RPMI7951 (cell line): ENCODE measurements around the gene FANK1. TPM values are rescaled to one million over a fixed set of nuclear protein-coding genes. Genes with fewer than 3 reads are reported as not detected.

Experiments used
- DNase-seq: peaks from one replicate; pipeline ENCODE4 v3.0.0-alpha.2; 2012; ENCODE audit warnings: low read depth
- total RNA-seq: library from RNA; depleted of rRNA; stranded (reverse); fragments of >200 nt; shearing (Covaris generic); gene quantifications from 2 replicates; pipeline ENCODE4 v1.2.3, GENCODE V29; 2014; rRNA removed

The FANK1 gene, protein sequence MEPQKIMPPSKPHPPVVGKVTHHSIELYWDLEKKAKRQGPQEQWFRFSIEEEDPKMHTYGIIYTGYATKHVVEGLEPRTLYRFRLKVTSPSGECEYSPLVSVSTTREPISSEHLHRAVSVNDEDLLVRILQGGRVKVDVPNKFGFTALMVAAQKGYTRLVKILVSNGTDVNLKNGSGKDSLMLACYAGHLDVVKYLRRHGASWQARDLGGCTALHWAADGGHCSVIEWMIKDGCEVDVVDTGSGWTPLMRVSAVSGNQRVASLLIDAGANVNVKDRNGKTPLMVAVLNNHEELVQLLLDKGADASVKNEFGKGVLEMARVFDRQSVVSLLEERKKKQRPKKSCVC
- 0.68 and 1.3 TPM in 2 replicates for total RNA-seq

GRCh38 chr10:125896088-125896934 lies at the start of gene FANK1:
FANK1 (plus strand) TSS chr10:125896564; CDS start chr10:125896643, 79 bp downstream.
- peak; percentile 88 for DNase-seq

- DNase-seq, result no peak
Observed at GRCh38 chr10:125846894-125847293, 49.5 kb upstream of the FANK1 start.

DNA sequence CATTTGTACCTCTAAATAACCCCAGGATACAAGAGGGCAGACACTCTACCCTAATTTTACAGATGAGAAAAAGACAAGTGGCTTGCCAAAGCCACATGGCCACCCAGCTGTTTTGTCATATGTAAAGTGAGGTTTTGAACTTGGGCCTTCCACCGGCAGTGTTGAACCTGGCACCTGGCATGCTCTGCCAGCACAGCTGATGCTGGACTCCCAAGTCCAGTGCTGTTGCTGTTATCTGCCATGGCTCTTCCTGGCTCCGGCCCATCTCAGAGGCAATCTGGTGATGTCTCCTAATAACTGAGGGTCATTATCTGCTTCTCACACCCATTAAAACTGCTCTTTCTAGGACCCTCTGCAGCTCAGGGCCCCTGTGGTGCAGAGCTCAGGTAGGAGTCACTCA lies 48.0 kb upstream of the FANK1 start:
- DNase-seq, result no peak

GRCh38 chr10:125848857-125849256 lies 47.5 kb upstream of the FANK1 start:
- DNase-seq, result no peak

DNA sequence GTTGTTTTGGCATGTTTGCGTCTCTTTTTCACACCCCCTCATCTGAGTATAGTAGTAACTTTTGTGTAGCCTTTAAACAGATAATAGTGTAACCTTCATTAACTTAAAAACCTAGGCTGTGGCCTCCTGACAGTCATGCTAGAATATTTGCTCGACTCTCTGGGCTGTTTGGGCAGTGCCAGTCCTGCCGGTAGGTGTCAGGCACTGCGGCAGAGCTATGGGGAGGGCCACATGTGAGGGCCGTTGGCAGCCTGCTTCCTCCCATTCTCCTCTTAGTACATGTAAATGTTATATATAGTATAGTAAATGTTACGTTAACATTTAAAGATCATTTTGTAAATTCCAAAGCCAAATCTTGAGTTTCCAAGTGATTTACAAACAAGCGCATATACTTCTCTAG lies 46.9 kb upstream of the FANK1 start:
- no peak for DNase-seq

DNA sequence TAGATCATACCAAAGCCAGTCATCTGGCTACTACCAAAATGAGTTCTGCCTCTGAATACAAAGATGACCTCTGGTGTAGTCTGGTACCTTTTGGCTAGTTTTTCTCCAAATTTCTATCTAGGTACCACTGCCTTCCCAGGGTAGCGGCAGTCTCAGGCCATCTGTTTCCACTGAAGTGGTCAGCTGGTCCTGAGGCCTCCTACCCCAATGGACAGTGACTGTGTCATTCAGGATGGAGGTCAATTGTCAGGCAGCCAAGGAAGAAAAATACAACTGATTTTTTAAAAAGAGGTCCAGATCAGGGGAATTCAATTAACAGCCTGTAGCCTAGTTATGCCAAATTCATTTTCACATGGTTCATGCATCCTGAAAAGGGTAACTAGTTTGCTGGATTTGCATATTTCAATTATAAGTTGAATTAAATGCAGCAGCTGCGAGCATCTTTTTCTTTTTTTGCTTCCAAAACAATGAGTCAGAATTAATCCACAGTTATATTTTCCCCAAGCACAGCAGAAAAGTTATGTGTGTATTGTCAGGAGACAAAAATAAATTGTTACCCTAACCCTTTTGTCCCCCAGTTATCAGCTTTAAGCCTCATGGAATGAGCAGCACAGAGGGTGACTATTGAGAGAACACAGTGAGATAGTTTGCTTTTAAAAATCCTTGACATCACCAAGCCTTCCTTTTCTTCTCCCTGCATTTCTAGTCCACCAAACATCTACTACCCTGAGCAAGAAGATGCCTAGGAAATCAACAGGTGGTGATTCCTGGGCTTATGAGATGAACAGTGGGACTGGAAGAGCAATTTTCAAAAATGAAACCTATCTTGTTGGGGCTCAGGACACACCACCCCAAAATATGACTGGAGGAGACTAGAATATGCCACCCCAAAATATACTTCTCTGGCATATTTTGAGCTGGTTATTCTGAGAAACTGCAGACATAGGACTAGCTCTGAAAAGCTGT lies 45.3 kb upstream of the FANK1 start:
- DNase-seq, result no peak

GRCh38 chr10:125852487-125852886 lies 43.9 kb upstream of the FANK1 start:
- DNase-seq, result no peak

DNA sequence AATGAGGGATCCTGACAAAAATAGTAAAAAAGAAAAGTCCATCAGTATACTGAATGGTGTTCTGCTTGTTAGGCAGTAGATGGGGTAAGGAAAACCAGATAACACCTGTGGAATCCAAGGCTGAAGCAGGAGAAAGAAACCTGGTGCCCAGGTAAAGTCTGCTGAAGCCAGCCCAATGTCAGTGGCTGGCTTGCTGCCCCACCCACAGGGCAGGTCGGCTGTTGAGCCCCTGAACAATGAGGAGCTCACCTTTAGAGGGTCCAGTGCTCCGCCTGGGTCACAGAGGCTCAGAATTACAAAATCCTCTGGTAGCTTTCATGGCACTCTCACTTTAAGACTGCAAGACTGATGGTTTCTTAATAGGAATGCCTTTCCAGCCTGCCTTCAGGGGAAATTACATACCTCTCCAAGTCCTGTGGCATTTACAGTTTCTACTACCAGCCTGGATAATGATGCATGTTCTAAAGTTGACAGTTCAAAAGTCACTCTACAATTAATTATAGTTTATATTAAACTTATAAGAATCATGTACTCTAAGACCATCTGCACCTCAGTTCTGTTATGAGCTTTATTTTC lies 39.1 kb upstream of the FANK1 start:
- no peak for DNase-seq

- no peak for DNase-seq
Observed at GRCh38 chr10:125859128-125859817, 37.1 kb upstream of the FANK1 start.

GRCh38 chr10:125865120-125865519 lies 31.2 kb upstream of the FANK1 start:
- no peak for DNase-seq

DNA sequence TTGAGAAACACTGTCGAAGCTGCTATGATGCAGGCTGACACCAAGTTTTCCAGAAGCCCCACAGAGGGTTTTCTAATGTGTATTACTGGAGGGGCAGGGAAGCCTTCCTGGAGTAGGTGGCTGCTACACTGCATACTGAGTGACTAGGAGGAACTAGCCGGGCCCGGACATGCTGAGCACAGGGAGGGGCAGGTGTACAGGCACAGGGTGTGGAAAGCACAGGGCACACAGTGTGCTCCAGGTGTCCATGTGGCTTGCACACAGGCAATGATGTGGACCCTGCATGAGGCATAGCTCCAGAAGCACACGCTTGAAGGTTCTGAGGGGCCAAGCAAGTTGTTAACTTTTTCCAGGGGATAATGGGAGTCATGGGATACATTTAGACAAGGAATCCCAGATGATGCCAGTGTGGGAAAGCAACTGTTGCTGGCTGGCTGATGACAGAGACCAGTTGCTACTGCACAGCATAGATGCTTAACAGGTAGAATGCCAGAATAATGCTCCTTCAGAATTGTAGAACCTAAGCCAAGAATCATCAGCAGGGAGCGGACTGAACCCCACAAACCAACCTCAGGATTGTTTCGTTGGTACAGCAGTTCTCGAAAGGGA lies 29.8 kb upstream of the FANK1 start:
- DNase-seq, result no peak

DNA sequence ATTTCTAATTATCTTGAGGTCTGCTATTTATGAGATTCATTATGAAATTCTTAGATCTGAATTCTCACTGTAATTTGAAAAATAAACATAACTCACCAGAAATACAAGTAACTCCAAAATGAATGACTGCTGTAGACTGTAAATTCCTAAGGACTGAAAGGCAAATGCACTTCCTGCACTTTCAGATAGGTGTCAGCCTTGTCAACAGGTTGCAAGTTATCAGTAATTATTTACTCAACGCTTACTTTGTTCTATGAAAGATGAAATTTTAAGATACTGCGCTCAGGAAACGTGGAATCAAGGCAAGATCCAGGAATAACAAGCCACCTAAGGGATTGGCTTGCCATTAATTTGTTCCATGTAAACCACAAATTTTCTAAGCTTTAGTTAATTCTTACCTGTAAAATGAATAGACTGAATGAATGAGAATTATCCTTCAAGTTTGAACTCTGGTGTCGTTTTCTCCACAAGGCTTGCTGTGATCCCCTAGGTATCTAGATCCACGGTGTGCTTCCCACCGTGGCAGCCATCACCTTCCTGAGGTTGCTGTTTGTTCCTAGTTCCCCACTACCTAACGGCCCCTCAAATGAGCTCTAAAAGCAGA lies 27.9 kb upstream of the FANK1 start:
- DNase-seq, result peak; percentile 42

DNA sequence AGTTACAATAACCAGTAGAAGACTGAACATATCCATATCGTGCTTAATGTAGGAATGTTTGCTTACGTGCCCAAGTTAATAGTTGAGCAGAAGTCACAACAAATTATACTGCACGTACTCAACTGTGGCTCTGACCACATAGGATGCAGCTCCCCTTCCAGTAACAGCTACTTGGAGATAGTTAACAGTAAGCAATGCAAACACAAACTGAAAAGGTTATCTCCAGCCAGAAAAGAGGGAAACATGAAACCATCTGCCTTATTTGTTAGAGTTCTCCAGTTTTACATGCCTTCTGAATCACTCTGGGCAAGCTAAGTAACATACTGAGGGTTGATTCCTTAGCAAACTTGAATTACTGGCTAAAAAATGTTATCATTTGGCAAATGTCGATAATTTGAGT lies 25.0 kb upstream of the FANK1 start:
- no peak for DNase-seq

DNA sequence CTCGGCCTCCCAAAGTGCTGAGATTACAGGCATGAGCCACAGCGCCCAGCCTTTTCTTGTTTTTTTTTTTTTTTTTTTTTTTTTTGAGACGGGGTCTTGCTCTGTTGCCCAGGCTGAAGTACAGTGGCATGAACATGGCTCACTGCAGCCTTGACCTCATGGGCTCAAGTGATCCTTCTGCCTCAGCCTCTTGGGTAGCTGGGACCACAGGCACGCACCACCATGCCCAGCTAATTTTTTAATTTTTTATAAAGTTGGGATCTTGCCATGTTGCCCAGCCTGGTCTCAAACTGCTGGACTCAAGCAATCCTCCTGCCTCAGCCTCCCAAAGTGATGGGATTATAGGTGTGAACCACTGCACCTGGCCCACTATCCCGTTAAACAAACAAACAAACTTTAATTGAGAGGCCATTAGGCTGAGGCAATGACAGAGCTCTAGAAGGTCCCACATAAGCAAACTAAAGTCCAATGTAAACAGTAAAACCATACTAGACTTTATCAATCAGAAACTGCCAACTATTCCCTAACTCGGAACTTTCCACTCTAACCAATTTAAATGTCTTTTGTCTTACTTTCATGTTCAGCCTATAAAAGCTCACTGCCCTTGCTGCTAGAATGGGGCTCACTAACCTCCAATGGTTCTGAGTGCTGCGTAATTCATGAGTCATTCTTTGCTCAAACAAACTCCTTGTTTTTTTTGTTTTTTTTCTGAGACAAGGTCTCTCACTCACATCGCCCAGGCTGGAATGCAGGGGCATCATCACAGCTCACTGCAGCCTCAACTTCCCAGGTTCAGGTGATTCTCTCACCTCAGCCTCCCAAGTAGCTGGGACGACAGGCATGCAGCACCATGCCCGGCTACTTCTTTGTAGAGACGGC lies 17.2 kb upstream of the FANK1 start:
- peak; percentile 86 for DNase-seq

- DNase-seq, result no peak
Observed at GRCh38 chr10:125880719-125881118, 15.6 kb upstream of the FANK1 start.

GRCh38 chr10:125881192-125881591 lies 15.2 kb upstream of the FANK1 start, which contains the start of gene DHX32:
DHX32 (minus strand) TSS chr10:125881292; CDS start chr10:125880824, 468 bp downstream.
- no peak for DNase-seq

DNA sequence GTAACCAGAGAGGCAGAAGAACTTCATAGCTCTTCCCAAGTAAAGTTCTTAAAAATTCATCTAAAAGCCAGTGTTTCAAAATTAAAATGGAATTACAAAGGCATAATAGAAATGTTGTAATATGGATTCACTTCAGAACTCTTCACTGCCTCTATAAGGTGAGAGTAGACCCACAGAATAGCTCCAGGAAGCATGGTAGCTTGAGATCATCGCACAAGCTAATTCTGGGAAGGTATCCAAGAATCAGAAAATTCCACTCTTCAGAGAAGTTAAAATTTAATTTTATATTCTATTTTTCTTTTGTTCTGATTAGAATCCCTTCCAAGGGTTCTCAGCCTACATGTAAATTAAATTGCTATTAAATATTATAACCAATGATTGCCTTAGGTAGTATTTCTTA lies 13.8 kb upstream of the FANK1 start:
- DNase-seq, result no peak

GRCh38 chr10:125883211-125883610 lies 13.2 kb upstream of the FANK1 start:
- no peak for DNase-seq
